NCI-H1930 (cell line): ENCODE measurements around the gene NF2.

ENCODE experiments used
- DNase-seq, 2 experiments: peaks; one replicate each; lab custom pipeline; 2025; lab: John Stamatoyannopoulos, UW

The NF2 gene

DNA sequence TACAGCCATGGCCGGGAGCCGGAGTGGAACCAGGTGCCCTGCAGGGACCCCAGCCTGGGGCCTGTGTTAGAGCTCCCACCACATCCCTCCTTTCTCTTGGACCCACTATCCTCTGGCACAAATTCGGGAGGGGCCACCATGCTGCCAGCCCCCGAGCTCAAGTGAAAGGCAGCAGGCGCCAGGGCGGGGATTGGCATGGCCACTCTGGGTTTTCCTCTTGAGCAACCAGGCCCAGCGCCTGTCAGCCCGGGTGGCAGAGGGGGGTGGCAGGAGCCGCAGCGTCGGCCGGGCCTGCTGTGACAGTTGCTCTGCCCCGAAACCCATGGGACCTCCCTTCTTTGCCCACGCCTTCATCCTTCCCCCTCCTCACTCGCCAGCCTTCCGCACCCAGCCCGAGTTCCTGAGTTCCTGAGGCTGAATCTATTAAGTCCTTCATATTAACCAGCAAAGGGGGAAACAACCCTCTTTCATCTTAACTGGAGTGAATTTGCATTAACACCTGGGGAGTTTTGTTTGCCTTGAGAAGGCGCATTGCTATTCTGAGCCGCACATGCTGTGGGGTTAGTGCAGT is 99.6 kb downstream of the NF2 start:
- no peak for DNase-seq

- DNase-seq: no peak
Observed at GRCh38 chr22:29703569-29704195, 100.2 kb downstream of the NF2 start.

DNA sequence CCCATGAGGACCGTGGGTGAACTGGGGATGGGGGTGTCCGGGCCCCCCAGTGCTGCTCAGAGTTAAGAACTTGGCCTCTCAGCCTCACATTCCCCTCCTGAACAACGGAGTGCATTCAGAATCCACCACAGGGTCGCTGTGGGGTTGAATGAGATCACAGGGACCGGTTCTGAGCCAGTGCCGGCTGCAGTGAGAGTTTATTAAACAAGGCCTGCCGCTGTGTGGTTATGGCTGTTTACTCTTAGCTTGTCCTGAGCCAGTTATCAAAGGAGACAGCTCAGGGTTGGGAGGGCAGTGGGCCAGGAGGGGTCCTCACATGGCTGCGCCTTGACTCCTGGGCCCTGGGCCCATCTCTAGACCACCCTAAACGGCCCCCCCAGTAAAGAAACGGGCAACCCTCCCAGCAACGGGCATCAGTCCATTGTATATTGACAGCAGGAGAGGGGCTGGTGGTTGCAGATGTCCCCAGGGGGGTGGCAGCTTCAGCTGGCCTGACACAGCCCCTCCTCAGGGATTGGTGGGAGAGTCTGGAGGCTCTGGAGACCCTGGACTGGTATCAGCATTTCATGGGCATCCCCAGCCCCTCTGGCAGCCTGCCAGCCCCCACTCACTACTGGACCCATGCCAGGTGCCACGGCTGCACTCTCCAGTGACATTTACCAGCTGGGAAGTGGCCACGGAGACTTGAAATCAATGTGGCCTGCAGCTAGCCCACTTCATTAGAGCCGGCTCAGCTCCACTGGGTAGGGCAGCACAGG is 101.3 kb downstream of the NF2 start:
- no peak for DNase-seq

- DNase-seq: no peak
Observed at GRCh38 chr22:29705651-29706050, 102.2 kb downstream of the NF2 start.

DNA sequence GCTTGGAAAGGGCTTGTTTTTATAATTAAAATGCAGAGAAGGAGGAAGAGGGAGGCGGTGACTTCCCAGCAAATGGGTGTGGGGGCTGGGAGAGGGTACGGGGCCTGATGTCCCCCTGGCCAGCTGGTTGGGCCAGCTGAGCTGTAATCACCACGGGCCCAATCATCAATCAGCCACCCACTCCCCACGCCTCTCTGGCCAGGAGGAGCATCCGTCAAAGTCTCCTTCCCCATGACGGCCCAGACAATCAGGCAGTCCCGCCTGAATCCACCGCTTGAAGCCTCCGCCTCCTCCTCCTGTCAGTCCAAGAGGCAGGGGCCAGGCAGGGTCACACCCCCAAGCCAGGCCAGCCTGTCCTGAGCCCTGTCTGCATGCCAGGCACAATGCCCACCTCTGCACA is 103.1 kb downstream of the NF2 start:
- DNase-seq: no peak

DNA sequence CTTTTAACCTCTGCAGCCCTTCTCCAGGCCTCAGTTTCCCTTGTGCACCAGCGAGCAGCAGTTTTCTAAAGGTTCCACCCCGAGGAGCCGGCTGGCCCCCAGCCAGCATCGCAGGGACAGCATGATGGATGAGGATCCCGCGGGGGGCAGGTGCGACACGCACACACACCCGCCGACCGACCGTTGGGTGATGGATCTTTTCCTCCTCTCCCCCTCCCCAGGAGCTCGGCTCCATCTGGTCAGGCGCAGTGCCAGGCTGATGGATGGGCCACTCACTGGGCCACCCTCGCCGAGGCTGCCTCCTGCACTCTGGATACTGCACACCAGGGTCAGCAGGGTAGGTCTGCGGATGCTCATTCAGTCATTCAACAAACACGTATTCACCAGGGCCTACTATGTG is 103.6 kb downstream of the NF2 start:
- no peak for DNase-seq

DNA sequence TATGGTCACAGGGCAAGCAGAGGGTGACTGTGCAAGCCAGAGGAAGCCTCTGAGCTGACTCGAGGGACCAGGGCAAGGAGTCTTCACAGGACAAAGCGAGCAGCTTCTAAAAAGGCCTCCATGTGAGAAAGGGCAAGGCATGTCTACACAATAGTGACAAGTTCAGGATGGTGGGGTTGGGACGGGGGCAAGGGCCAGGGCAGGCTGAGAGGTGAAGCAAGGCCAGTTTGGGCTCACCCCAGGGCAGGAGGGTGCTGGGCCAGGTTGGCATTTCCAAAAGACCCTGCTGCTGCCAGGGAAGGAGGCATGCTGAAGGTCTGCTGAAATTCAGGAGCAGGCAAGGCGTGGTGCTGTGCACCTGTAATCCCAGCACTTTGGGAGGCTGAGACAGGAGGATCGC is 104.0 kb downstream of the NF2 start:
- no peak for DNase-seq

DNA sequence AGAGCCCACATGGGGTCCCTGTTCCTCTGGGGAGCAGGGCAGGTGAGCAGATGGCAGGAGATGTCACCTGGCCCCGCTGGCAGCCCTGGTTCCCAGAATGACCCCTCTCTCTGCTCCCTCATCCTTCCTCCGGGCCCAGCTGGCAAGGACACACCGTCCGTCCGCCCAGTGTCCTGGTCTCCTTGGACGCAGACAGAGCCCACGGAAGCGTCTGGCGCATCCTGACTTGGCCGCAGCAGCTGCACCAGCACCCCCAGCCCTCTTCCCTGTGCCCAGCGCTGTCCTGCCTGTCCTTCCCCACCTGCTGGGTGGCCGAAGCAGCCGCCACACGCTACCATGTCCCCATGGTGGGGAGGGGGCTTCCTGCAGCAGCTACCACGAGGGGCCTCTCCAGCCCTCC is 106.8 kb downstream of the NF2 start:
- DNase-seq: no peak

GRCh38 chr22:29710922-29711593 is 107.6 kb downstream of the NF2 start:
- no peak for DNase-seq

DNA sequence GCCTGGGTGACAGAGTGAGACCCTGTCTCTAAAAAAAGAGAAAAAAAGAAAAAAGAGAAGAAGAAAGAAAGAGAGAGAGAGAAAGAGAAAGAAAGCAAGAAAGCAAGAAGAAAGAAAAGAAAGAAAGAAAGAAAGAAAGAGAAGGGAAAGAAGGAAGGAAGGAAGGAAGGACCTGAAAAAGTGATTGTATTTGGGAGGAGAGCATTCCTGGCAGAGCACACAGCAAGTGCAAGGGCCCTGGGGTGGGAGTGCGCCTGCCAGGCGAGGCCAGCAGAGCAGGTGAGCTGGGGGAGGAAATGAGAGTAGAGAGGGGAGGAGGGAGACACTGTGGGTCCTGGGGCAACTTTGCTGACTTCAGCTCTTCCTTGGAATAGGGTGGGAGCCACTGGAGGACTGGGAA is 108.7 kb downstream of the NF2 start:
- no peak for DNase-seq

- DNase-seq: no peak
Observed at GRCh38 chr22:29713156-29713727, 109.8 kb downstream of the NF2 start.

- no peak for DNase-seq
Observed at GRCh38 chr22:29715240-29715639, 111.8 kb downstream of the NF2 start.

DNA sequence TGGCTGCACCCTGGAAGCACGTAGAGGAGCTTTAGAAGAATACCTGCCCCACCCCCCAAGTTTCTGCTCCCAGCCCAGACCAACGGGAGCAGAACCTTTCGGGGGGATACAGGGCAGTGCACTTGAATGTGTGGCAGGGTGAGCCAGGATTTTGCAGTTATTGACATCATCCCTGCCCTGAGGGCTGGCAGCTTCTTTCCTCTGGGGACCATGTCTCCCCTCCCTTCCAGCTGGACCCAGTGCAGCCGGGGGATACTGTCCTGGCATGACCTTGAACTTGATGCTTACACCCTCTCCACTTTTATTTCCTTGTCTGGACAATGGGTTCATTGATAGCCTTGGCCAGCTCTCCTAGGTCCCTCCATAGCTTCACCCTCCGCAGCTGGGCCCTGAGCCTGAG is 112.3 kb downstream of the NF2 start:
- no peak for DNase-seq

DNA sequence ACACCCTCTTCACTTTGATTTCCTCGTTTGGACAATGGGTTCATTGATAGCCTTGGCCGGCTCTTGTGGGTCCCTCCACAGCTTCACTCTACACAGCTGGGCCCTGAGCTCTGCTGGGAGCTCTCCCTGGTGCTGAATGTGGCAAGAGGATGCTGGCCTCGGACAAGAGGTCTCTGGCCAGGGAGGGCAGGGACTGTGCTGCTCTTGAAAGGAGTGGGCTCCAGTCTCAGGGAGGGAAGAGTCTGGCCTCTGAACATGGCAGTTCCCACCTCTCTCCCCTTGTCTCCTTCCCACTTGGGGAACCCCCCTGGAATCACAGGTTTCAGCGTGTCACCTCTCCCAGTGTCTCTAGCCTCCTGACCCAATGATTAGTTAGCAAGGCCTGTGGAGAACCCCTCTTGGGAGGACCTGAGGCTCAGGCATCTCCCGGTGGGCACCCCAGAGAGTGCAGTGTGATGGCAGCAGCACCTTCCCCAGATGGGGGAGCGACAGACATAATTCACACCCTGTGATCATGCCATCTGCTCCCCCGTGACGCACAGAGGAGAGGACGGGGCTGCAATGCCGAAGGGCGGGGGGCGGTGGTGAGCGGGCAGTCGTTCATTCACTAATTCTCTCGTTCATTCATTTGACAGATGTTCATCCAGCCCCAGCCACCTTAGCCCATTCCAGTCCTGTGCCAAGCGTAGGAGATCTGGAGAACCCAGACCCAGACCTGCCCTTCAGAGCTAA is 113.5 kb downstream of the NF2 start:
- no peak for DNase-seq

DNA sequence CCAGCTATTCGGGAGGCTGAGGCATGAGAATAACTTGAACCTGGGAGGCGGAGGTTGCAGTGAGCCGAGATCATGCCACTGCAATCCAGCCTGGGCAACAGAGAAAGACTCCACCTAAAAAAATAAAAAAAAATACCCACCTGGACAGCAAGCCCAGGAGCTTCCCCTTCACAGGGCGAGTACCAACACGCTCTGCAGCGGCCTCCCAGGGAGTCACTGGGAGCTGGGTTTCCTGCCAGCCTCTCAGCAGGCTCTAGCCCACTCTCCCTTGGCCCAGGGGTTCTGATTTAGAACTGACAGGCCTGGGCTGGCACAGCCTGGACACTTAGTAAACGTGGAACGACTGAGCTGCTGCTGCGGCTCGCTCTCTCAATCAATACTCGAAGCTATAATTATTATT is 114.4 kb downstream of the NF2 start:
- no peak for DNase-seq

DNA sequence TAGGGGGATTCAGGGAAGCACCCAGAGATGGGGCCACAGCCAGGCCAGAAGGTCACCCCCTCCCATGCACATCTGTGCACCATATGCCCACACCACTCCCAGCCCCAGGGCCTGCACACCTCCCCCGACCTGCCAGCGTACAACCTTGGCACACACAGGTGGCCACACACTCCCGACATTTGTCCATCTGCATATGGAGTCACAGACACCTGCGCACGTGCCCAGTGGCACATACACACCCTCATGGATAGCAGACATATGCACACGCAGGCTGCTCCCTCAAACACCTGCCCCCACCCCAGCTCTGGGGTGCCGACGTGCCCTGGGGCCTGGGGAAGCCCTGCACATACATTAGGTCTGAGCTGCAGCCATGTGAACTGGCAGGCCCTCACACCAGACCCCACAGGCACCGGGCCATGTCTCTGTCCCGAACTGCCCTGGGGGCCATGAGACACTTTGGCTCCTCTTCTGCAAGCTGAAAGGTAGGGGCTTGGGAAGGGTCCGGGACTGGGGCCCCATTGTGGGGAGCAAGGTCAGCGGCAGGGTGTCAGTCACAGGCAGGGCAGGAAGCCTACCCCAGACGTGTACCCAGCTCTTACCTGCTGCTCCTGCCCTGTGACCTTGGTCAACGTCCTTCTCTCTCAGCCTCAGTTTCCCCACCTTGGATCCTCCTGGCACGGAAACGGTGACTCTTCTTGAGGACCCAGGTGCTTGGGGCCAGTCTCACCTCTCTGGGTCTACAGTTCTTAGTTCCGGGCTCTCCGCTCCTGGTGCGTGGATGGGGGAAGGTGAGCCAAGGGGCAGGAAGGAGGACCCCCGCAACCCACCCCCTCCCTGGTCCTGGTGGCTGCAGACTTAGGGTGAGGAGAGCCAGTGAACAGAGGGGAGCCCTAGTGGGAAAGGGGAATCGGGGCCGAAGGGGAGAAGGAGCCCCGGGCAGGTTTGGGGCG is 115.8 kb downstream of the NF2 start:
- no peak for DNase-seq

- DNase-seq: no peak
Observed at GRCh38 chr22:29719899-29720645, 116.6 kb downstream of the NF2 start, which contains the start of gene CABP7. Gene CABP7, plus strand, starts transcription at chr22:29720003. Its CDS starts 422 bp downstream, at chr22:29720425.

DNA sequence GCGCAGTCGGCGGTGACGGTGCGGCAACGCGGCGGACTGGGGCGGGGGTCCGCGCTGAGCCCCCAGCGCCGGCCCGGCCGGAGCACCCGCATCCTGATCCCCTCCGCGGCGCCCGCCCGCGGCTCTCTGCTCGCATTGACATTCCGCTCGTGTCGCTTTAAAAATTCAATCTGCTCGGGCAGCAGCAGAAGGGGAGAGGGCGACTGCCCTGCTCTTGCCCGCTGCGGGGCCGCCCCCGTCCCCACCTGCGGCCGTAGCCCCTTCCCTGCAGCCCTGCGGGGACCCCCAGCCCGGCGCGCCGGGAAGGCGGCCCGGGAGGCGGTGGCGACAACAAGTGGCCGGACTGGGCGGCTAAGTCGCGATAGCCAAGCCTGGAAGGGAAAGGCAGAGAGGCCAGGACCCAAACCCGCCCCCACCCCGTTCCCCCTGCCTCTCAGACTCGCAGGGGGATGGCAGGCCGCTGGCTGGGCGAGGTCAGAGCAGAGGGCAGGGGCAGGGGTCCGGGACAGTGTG is 117.4 kb downstream of the NF2 start:
- DNase-seq: no peak

DNA sequence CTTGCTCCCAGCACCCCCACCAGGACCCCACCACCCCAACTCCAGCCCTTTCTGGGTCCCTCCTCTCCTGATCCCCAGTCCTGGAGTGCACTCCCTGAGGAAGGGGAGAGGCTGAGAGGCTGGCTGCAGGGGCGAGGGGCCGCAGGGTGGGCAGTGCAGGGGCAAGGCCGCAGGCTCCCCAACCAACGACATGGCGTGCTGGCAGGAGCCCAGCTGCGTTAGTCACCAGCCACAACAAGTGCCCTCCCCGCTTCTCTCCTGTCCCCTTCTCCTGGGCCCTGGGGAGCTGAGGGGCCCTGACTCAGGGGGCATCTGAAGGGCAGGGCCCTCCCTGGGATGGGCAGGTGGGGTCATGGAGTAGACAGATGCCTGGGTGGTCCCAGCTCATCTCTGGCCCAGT is 118.7 kb downstream of the NF2 start:
- no peak for DNase-seq

DNA sequence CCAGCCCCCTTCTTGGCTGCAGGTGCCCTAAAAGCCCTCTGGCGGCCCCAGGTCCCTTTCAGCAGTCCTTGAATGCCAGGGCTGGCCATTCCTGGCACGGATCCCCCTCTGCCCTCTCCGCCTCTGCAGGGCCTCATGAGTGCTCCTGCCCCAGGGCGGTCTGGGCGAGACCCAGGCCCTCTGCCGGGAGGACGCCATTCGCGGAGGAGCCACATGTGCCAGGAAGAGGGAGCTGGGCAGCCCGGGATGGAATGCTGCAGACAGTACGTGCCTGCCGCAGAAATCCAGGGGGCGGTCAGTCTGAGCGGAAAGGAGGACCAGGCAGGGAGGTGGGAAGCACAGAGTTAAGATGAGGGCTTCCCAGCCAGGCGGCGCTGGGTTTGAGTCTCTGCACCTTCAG is 119.2 kb downstream of the NF2 start:
- DNase-seq: no peak
